Skeletal muscle satellite cell (primary cell): Measurements from ENCODE around the gene DBF4B.

ENCODE experiments used
- H3K27me3 ChIP-seq: 2 replicates; pipeline ENCODE4 v1.7.0; 2013; ENCODE audit warnings: low read length; ENCODE audit not compliant: control insufficient read depth, insufficient read depth
- H3K36me3 ChIP-seq: 2 replicates; pipeline ENCODE4 v1.7.0; 2013; ENCODE audit warnings: mild to moderate bottlenecking, control low read depth, low read length; ENCODE audit not compliant: insufficient read depth
- H3K4me1 ChIP-seq: 2 replicates; pipeline ENCODE4 v1.7.0; 2013; ENCODE audit warnings: low read length; ENCODE audit not compliant: control insufficient read depth, insufficient read depth
- H3K4me2 ChIP-seq: 2 replicates; pipeline ENCODE4 v1.7.0; 2013; ENCODE audit warnings: mild to moderate bottlenecking, low read length
- H3K4me3 ChIP-seq: 2 replicates; pipeline ENCODE4 v1.7.0; 2013; ENCODE audit warnings: low read length
- H3K9ac ChIP-seq: 2 replicates; pipeline ENCODE4 v1.7.0; 2013; ENCODE audit warnings: mild to moderate bottlenecking, low read depth, low read length, moderate library complexity
- H3K9me3 ChIP-seq: replicated peaks from 2 replicates; pipeline ENCODE4 v1.7.0; 2013; ENCODE audit warnings: mild to moderate bottlenecking, control low read depth, low read length

The DBF4B gene

DNA sequence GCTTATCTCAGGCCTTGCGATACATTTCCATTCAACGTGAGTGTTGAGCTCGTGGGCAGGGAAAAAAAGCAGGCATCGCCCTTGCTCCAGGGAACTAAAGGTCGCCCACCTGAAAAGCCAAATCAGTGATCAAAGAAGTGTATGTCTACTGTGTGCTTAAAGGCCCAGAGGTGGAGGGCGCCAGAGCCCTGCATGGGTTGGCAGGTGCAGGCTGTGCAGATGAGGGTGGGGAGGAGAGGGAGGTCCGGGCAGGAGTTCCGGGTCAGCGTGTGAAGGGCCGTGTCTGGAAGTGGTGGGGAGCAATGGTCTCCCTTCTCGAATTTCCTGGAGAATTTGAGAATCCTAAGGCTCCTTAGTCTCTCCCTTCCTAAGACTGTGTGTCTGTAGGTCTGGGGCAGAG is 57.5 kb downstream of the DBF4B start:
- Histone ChIP-seq H3K27me3 (peaks cover 29% of the 10 kb centered on the region), H3K9ac (no peak overlapping the region), H3K4me2 (no peak overlapping the region), H3K36me3 (no peaks in the 10 kb centered on the region), H3K4me1 (no peaks in the 10 kb centered on the region), H3K9me3 (no peaks in the 10 kb centered on the region), H3K4me3 (no peak overlapping the region)

DNA sequence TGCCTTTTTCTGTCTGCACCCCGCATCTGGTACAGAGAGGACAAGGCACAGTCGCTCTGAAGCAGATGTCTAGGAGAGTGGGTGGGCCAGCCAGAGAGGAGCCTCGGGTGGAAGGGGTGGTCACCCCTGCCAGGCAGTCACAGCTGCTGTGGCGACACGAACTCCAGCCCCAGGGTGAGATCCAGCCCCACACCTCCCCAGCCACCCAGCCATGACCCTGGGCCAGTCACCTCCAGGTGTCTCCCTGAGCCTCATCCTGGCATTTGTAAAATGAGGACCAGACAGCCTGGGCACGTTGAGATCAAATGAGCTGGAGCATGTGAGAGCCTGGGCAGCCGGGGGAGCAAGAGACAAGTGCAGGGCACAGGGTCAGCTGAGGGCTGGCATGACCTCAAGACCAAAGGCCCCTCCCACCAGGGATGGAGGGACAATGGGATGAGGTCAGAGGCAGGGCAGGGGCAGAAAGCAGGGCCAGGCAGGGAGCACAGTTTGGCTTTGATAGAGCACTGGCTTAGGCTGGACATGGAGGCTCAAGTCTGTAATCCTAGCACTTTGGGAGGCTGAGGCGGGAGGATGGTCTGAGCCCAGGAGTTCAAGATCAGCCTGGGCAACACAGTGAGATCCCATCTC is 58.1 kb downstream of the DBF4B start:
- no peaks in the 10 kb centered on the region for H3K36me3 ChIP-seq
- H3K9ac ChIP-seq = no peak overlapping the region
- H3K4me2 ChIP-seq = no peak overlapping the region
- no peak overlapping the region for H3K4me3 ChIP-seq
- no peaks in the 10 kb centered on the region for H3K9me3 ChIP-seq
- peaks cover 27% of the 10 kb centered on the region for H3K27me3 ChIP-seq
- no peaks in the 10 kb centered on the region for H3K4me1 ChIP-seq

DNA sequence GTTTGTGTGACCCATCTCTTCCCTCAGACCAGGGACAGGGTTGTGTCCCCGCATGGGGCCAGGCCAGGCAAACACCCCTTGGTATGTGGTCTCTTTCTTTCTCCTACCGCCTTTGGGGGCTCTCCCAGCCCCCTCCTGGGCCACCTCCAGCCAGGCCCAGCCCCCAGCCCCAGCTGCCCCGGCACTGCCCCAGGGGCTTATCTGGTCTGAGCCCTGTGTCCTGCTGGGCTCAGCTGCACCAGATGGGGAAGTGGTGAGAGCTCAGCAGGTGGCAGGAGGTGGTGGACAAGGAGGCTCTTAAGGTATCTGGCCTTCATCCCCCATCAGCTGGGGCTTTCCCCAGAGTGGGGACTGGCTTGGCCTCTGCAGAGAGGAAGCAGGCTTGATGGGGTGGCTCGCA is 59.0 kb downstream of the DBF4B start:
- H3K27me3 ChIP-seq = peaks cover 29% of the 10 kb centered on the region
- H3K4me1 ChIP-seq = no peaks in the 10 kb centered on the region
- no peak overlapping the region for H3K4me3 ChIP-seq
- H3K9ac ChIP-seq = no peak overlapping the region
- H3K9me3 ChIP-seq = no peaks in the 10 kb centered on the region
- H3K4me2 ChIP-seq = no peak overlapping the region
- no peaks in the 10 kb centered on the region for H3K36me3 ChIP-seq

DNA sequence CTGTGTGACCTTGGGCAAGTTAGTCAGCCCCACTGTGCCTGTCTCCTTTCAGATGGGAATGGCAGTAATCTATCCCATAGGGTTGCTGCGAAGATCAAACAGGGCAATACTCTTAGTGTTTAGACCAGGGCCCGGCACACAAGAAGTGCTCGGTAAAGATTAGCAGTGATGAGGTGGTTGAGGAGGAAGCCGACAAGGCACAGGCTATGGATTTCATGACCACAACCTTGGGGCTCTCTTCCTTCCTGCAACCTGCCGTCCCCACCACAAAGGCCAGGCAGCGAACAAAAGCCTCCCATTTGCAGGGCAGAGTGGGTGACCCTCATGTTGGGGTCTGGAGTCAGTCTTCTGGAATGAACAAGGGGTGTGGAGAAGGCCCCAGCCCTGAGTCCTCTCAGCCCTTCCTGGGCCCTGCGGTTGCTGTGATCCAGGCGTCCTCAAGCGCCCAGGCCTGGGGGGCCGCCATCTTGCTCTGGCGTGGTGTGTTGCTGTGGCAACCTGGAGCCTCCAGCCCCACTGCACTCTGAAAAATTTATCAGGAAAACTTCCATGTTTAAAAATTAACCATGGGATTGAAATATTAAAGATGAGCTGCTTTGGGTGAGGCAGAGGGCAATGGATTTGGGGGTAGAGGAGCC is 60.2 kb downstream of the DBF4B start:
- peaks cover 41% of the 10 kb centered on the region for H3K27me3 ChIP-seq
- H3K4me2 ChIP-seq = no peak overlapping the region
- H3K9ac ChIP-seq = no peak overlapping the region
- H3K36me3 ChIP-seq = no peaks in the 10 kb centered on the region
- H3K4me1 ChIP-seq = no peaks in the 10 kb centered on the region
- no peak overlapping the region for H3K4me3 ChIP-seq
- H3K9me3 ChIP-seq = no peaks in the 10 kb centered on the region

DNA sequence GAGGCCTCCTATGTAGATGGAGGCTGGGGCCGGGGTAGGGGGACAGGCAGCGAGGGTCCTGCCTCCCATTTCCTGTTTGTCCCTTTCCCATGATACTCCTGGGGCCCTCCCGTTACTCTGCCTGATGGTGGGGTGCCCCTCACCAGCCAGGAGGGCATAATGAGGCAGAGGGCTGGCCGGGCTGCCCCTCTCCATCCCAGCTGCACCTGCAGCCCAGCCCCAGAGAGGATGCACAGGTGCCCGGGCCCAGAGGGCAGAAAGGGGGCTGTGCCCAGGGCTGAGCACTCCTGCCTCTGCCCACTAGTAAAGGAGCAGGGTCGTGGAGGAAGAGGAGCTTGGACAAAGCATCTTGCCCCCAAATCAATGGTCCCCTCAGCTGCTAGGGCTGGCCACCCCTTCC is 60.8 kb downstream of the DBF4B start:
- no peak overlapping the region for H3K4me2 ChIP-seq
- H3K4me3 ChIP-seq = no peak overlapping the region
- H3K36me3 ChIP-seq = no peaks in the 10 kb centered on the region
- H3K9ac ChIP-seq = no peak overlapping the region
- H3K4me1 ChIP-seq = no peaks in the 10 kb centered on the region
- H3K9me3 ChIP-seq = no peaks in the 10 kb centered on the region
- H3K27me3 ChIP-seq = peaks cover 41% of the 10 kb centered on the region

DNA sequence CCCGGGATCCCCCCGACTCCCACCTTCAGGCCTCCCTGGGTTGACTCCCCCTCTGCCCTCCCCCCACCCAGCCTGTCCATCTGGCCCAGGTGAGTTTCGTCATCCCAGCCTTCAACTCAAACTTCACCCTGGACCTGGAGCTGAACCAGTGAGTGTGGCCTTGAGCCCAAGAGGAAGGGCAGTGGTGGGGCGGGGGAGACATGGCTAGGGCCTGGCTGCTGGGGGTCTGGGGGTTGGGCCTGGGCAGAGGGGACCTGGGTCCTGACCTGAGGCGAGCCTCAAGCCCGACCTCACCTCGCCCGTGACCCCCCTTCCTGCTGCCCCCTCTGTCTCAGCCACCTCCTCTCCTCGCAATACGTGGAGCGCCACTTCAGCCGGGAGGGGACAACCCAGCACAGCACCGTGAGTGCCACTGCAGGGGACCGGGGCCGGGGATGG is 61.2 kb downstream of the DBF4B start:
- Histone ChIP-seq H3K9ac (no peak overlapping the region), H3K4me2 (no peak overlapping the region), H3K4me1 (no peaks in the 10 kb centered on the region), H3K9me3 (no peaks in the 10 kb centered on the region), H3K36me3 (no peaks in the 10 kb centered on the region), H3K4me3 (no peak overlapping the region), H3K27me3 (peaks cover 39% of the 10 kb centered on the region)

DNA sequence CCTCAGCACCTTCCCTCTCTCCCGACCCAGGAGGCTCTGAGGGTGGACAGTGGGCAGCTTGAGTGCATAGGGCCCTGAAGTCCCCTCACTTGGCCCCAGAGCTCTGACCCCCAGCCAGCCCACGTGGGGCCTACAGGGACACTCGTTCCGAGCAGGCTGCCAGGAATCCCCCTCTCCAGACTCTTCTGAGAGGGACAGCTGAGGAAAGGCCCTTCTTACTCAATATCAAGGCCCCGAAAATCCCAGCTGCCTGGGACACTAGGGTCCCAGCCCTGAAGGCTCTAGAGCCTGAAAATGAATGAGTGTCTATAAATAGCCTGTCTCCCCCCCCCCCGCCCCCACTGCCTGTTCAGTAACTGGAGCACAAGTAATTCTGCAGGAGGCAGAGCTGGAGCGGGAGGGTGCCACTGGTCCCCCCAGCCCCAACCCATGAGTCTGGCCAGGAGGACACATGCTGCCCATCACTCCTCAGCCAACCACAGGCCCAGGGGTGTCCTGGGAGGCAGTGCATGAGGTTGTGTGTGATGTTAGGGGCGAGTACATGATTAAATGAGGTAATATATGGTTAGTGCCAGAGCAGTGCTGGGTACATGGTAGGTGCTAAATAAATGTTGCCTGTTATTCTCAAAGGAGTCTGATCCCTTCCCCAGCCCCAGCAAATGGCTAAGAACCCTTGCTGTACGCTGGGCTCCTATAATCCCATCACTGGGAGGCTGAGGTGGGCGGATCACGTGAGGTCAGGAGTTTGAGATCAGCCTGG is 61.9 kb downstream of the DBF4B start:
- peaks cover 5% of the 10 kb centered on the region for H3K4me1 ChIP-seq
- no peaks in the 10 kb centered on the region for H3K36me3 ChIP-seq
- peaks cover 37% of the 10 kb centered on the region for H3K27me3 ChIP-seq
- H3K4me3 ChIP-seq = no peak overlapping the region
- no peak overlapping the region for H3K9ac ChIP-seq
- no peak overlapping the region for H3K4me2 ChIP-seq
- no peaks in the 10 kb centered on the region for H3K9me3 ChIP-seq

DNA sequence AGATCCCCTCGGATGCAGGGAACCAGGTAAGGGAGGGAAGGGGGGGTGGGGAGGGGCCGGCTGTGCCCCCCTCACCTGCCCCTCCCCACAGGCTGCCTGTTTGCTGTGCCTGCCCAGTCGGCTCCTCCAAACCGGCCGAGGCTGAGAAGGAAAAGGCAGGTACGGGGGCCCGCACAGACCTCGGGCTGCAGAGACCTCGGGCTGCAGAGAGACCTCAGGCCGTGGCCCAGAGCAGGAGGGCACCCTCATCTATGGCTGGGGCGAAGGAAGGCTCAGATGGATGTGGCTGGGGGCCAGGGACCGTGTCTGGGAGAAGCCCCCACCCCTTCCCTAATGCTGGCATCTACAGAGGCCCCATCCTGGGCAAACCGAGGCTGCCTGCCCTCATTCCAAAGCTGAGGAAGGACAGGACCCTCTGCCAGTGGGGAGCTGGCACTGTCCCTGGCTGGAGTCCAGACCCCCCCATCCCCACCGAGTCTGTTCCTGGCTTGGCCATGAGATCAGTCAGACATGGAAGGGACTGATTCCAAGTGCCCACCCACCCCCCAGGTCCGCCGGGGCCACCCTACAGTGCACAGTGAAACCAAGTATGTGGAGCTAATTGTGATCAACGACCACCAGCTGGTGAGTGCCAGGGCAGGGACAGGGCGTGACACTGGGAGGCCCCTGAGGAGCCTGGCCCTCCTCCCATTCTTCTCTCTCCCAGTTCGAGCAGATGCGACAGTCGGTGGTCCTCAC is 64.0 kb downstream of the DBF4B start:
- H3K4me2 ChIP-seq = no peak overlapping the region
- peaks cover 11% of the 10 kb centered on the region for H3K4me1 ChIP-seq
- peaks cover 26% of the 10 kb centered on the region for H3K27me3 ChIP-seq
- no peaks in the 10 kb centered on the region for H3K9me3 ChIP-seq
- no peak overlapping the region for H3K4me3 ChIP-seq
- no peak overlapping the region for H3K9ac ChIP-seq
- no peaks in the 10 kb centered on the region for H3K36me3 ChIP-seq

DNA sequence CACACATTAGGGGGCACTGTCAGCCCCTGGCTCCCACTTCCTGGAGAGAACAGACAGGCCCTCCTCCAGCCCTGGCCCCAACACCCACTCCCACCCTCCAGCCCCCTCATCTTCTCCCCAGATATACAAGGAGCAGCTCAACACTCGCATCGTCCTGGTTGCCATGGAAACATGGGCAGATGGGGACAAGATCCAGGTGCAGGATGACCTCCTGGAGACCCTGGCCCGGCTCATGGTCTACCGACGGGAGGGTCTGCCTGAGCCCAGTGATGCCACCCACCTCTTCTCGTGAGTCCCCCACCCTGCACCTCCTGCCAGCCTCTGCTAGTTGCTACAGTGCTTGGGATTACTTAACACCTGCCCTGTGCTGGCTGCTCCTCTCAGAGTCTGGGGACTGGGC is 64.7 kb downstream of the DBF4B start:
- no peak overlapping the region for H3K9ac ChIP-seq
- peaks cover 11% of the 10 kb centered on the region for H3K4me1 ChIP-seq

DNA sequence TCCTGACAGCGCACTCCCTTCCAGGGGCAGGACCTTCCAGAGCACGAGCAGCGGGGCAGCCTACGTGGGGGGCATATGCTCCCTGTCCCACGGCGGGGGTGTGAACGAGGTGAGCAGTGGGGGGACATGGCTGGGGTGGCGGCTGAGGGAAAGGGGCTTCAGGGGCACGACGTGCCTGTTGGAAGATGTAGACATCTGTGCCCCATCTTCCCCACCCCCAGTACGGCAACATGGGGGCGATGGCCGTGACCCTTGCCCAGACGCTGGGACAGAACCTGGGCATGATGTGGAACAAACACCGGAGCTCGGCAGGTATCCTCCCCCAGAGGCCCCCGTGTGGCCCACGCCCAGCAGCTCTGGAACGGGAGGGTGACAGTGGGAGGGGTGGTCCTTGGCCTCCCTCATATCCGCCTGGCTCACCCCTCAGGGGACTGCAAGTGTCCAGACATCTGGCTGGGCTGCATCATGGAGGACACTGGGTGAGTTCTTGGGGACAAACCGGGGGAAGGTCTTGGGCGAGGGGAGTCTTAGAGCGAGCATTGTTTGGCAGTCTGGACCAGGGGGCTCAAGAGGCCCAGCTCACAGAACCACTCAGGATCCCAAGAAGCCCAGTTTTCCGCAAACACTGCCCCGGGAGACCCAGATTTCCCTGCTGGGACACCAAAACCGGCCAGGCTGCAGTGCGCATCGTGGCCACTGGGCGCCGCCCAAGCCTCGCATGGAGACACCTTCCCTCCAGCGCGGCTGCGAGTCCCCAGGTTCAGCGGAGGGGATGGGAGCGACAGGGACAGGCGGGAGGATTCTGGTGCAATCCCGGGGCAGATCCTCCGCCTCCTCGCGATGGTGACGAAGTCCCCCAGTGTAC is 66.0 kb downstream of the DBF4B start:
- Histone ChIP-seq H3K4me3 (peak overlapping the region; percentile 77), H3K4me2 (peak overlapping the region; percentile 99), H3K9ac (no peak overlapping the region), H3K36me3 (no peaks in the 10 kb centered on the region), H3K27me3 (peaks cover 23% of the 10 kb centered on the region), H3K9me3 (no peaks in the 10 kb centered on the region), H3K4me1 (peaks cover 18% of the 10 kb centered on the region)

More for the DNA sequence above, 64.7 kb downstream of the DBF4B start:
- Histone ChIP-seq H3K36me3 (no peaks in the 10 kb centered on the region), H3K9me3 (no peaks in the 10 kb centered on the region), H3K4me3 (no peak overlapping the region), H3K4me2 (no peak overlapping the region), H3K27me3 (peaks cover 26% of the 10 kb centered on the region)
